HFFc6 (cell line): ENCODE measurements around the gene RARB. TPM values are rescaled to one million over a fixed set of nuclear protein-coding genes. Genes with fewer than 3 reads are reported as not detected.

Experiments used
- DNase-seq: peaks from one replicate; pipeline ENCODE4 v3.0.0-alpha.2; 2018
- H3K27ac Mint-ChIP-seq: 2 replicates; pipeline ENCODE4 v1.8.0; 2020; ENCODE audit warnings: mild to moderate bottlenecking, mixed read lengths
- H3K27me3 Mint-ChIP-seq: 2 replicates; pipeline ENCODE4 v1.8.0; 2021; ENCODE audit warnings: mild to moderate bottlenecking, moderate library complexity, mixed read lengths; ENCODE audit not compliant: insufficient read depth
- H3K36me3 Mint-ChIP-seq: 2 replicates; pipeline ENCODE4 v1.8.0; 2021; ENCODE audit warnings: low read depth, mixed read lengths
- H3K4me1 Mint-ChIP-seq: 2 replicates; pipeline ENCODE4 v1.8.0; 2020; ENCODE audit warnings: low read depth, mixed read lengths
- H3K4me3 Mint-ChIP-seq: 2 replicates; pipeline ENCODE4 v1.8.0; 2020; ENCODE audit warnings: mild to moderate bottlenecking, moderate library complexity, mixed read lengths
- H3K9me3 Mint-ChIP-seq: 2 replicates; pipeline ENCODE4 v1.8.0; 2020; ENCODE audit warnings: mild to moderate bottlenecking, mixed read lengths
- CTCF ChIP-seq: fragments of 200-600 bp; sonication (generic); IDR thresholded peaks from 2 replicates; pipeline ENCODE4 v1.5.0; 2021; ENCODE audit warnings: antibody characterized with exemption, mild to moderate bottlenecking
- total RNA-seq, 6 experiments: library from RNA; stranded (reverse); fragmentation: NEBNext Ultra II Directional; extraction: Animal tissue kit (Norgen Biotek cat#: 25700); gene quantifications; 2 replicates in 1 of 6; 3 replicates in 5 of 6; pipeline ENCODE4 v1.2.3, GENCODE V29; 2021

The RARB gene
- total RNA-seq, 6 experiments from 2014 or later: 1.6 to 2.4 (median 1.8) TPM; not detected in 2

- H3K27ac Mint-ChIP-seq: no peak overlapping the region
- peaks cover 17% of the 10 kb centered on the region; the same call in 1 of the 2 replicates for H3K4me1 Mint-ChIP-seq
- H3K4me3 Mint-ChIP-seq: no peak overlapping the region
Measured at GRCh38 chr3:25542492-25543039, 114.5 kb downstream of the RARB start.

DNA sequence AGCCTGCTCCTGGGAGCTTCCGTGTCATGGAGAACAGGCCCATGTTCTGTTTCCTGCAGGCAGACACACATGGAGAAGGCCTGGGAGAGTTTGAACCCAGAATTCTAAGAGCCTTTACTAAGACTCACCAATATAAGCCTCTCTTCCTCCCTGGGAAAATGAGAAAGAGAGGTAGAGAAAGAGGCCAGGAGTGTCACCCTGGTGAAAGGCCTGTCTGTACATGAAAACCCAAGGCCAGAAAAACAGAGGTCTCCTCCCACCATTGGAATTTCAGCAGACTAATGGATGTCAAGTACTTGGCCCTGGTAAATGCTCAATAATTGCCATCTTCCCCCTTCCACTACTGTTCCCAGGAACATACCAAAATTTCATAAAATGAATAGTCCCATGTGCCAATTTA, 119.0 kb downstream of the RARB start:
- no peak overlapping the region for H3K4me3 Mint-ChIP-seq
- H3K36me3 Mint-ChIP-seq: no peaks in the 10 kb centered on the region; the same call in 1 of the 2 replicates
- no peak overlapping the region for H3K27ac Mint-ChIP-seq
- DNase-seq: no peak
- peaks cover 5% of the 10 kb centered on the region for H3K27me3 Mint-ChIP-seq
- H3K4me1 Mint-ChIP-seq: no peaks in the 10 kb centered on the region; the same call in 1 of the 2 replicates
- no peak for TF ChIP-seq CTCF
- no peaks in the 10 kb centered on the region for H3K9me3 Mint-ChIP-seq

More at GRCh38 chr3:25542492-25543039, 114.5 kb downstream of the RARB start:
- no peaks in the 10 kb centered on the region; the same call in 1 of the 2 replicates for H3K36me3 Mint-ChIP-seq
- no peak for TF ChIP-seq CTCF
- DNase-seq: no peak
- peaks cover 5% of the 10 kb centered on the region for H3K27me3 Mint-ChIP-seq
- no peaks in the 10 kb centered on the region for H3K9me3 Mint-ChIP-seq

DNA sequence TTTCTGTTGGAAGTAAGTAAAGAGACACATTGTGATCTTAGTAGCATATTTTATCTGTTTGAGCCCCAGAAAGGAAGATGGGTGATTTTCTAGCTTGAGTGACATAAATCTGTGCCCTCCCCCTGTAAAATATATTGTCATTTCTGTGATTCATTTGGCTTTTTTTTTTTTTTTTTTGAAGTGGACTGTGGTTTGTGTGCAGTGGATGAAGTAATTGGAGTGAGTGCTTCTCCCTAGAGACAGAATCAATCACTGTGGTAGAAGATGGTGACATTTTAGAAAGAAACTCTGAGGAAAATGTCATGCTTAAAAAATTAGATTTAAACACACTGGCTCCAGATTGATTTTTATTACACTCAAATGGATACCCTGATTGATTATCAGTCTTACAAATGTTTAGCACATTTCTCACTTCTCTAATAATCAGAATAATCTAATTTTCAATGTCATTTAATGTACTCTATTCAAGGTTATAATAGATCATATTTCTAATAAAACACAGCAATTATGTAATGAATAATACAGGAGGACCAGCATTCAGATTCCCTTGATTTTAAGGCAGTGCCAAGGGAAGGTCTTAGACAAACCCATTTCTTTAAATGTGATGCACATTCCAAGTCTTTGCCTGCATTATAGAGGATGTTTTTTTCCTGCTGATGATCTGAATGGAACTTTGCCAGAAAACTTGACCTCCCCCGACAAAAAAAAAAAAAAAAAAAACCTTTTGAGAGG, 120.0 kb downstream of the RARB start:
- peaks cover 5% of the 10 kb centered on the region for H3K27me3 Mint-ChIP-seq
- no peak overlapping the region for H3K27ac Mint-ChIP-seq
- H3K9me3 Mint-ChIP-seq: no peaks in the 10 kb centered on the region
- no peak for DNase-seq
- H3K36me3 Mint-ChIP-seq: no peaks in the 10 kb centered on the region; the same call in 1 of the 2 replicates
- no peak overlapping the region for H3K4me3 Mint-ChIP-seq
- no peak for TF ChIP-seq CTCF
- H3K4me1 Mint-ChIP-seq: no peaks in the 10 kb centered on the region

- Mint-ChIP-seq H3K4me3 (no peak overlapping the region), H3K27ac (no peak overlapping the region), H3K36me3 (no peaks in the 10 kb centered on the region; the same call in 1 of the 2 replicates), H3K27me3 (peaks cover 5% of the 10 kb centered on the region), H3K9me3 (no peaks in the 10 kb centered on the region), H3K4me1 (peaks cover 3% of the 10 kb centered on the region; the same call in 1 of the 2 replicates)
- no peak for DNase-seq
- TF ChIP-seq CTCF: 0 out of 2 replicates have a peak, but pooled peaks have one; percentile 21
Measured at GRCh38 chr3:25548836-25549235, 120.8 kb downstream of the RARB start.

GRCh38 chr3:25552251-25552650, 124.2 kb downstream of the RARB start:
- peaks cover 3% of the 10 kb centered on the region; the same call in 1 of the 2 replicates for H3K27me3 Mint-ChIP-seq
- DNase-seq: no peak
- no peak overlapping the region for H3K4me3 Mint-ChIP-seq
- H3K36me3 Mint-ChIP-seq: no peaks in the 10 kb centered on the region
- TF ChIP-seq CTCF: no peak
- no peak overlapping the region for H3K27ac Mint-ChIP-seq
- H3K4me1 Mint-ChIP-seq: peaks cover 29% of the 10 kb centered on the region; the same call in 1 of the 2 replicates
- no peaks in the 10 kb centered on the region for H3K9me3 Mint-ChIP-seq
